Thymus (tissue), 11 donors: ENCODE measurements around the gene OR1B1. TPM values are rescaled to one million over a fixed set of nuclear protein-coding genes. Genes with fewer than 3 reads are reported as not detected.
"Not testable (repeated sequence)": the region's sequence is repeated elsewhere in the genome, so short reads cannot be mapped to it uniquely, and the experiment has no call there.

Source experiments
- DNase-seq, 9 donors: peaks; one replicate each; pipeline ENCODE4 v3.0.0-alpha.2; 2013; ENCODE audit warnings: low spot score in 9 of 9, low read depth in 6 of 9, missing footprints in 1 of 9
- H3K27ac ChIP-seq, 2 donors: one replicate each; pipeline ENCODE4 v1.5.1; 2013; ENCODE audit warnings: control low read depth in 1 of 2, low read depth in 1 of 2, low read length in 1 of 2, mild to moderate bottlenecking in 1 of 2, moderate library complexity in 1 of 2
- H3K27me3 ChIP-seq, 2 donors: one replicate each; pipeline ENCODE4 v1.5.1; 2013; ENCODE audit warnings: low read length in 1 of 2; ENCODE audit not compliant: control insufficient read depth in 2 of 2, insufficient read depth in 1 of 2
- H3K36me3 ChIP-seq, 2 donors: one replicate each; pipeline ENCODE4 v1.5.1; 2013; ENCODE audit warnings: low read length in 1 of 2, mild to moderate bottlenecking in 1 of 2, moderate library complexity in 1 of 2; ENCODE audit not compliant: control insufficient read depth in 2 of 2, insufficient read depth in 2 of 2
- H3K4me1 ChIP-seq, 2 donors: one replicate each; pipeline ENCODE4 v1.5.1; 2013; ENCODE audit warnings: low read length in 2 of 2; ENCODE audit not compliant: control insufficient read depth in 2 of 2, insufficient read depth in 2 of 2
- H3K4me3 ChIP-seq, 2 donors: one replicate each; pipeline ENCODE4 v1.5.1; 2013; ENCODE audit warnings: low read length in 2 of 2, control low read depth in 1 of 2, mild to moderate bottlenecking in 1 of 2
- H3K9me3 ChIP-seq, 2 donors: one replicate each; pipeline ENCODE4 v1.5.1; 2013; ENCODE audit warnings: low read length in 1 of 2, mild to moderate bottlenecking in 1 of 2; ENCODE audit not compliant: control insufficient read depth in 2 of 2, insufficient read depth in 1 of 2
- WGBS: extraction: QIAGEN DNeasy Blood & Tissue Kit; methylation state at CpG from one replicate; pipeline ENCODE4 v1.1.7; 2013; 5-methylcytosine and 5-hydroxymethylcytosine counted together
- polyA plus RNA-seq: library from polyadenylated mRNA; stranded (reverse); fragments of 200-250 nt; gene quantifications from one replicate; pipeline ENCODE4 v1.2.3, GENCODE V29; 2013
- total RNA-seq: library from RNA; stranded (reverse); fragments of 120-200 nt; gene quantifications from one replicate; pipeline ENCODE4 v1.2.4, GENCODE V29; 2013
- donor health status: healthy.

The OR1B1 gene
- total and polyA plus RNA-seq, 2 donors = not detected

DNA sequence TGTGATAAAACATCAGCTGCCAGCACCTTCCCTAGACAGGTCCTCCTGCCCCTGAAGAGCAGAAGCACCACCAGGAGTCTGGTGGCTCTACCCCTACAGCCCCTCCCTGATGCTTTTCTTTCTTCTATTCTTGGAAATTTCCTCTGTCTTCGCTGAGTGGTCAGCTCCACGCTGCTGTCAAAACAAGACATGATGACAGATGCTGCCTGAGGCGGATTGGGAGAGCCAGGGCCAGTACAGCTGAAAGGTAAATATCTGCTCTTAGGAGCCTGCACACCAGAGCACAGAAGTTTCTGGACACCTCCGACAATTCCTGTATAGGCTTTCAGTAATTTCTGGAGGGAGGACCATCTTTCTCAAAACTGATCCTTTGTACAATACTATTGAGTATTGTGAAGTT lies 47.6 kb downstream of the OR1B1 start:
- WGBS = 81% methylated on average over 4 of the region's 4 CpGs
- peaks cover 0 to 2% of the 10 kb centered on the region in 2 donors for H3K27me3 ChIP-seq
- H3K36me3 ChIP-seq = no peaks in the 10 kb centered on the region

DNA sequence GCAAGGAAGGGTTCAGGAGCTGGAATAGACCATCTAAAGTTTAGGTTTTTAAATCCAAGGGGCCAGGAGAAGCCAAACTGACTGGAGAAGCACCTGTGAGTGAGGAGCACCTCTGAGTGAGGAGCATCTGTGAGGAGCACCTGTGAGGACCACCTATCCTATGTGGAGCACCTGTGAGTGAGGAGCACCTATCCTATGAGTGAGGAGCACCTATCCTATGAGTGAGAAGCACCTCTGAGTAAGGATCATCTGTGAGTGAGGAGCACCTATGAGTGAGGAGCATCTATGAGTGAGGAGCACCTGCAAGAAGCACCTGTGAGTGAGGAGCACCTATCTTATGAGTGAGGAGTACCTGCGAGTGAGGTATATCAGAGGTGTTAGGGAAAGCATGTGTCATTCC lies 50.8 kb downstream of the OR1B1 start:
- Histone ChIP-seq H3K27ac (no peak overlapping the region), H3K4me3 (no peak overlapping the region), H3K4me1 (no peaks in the 10 kb centered on the region), H3K9me3 (no peaks in the 10 kb centered on the region), H3K27me3 (peaks cover 0 to 2% of the 10 kb centered on the region in 2 donors), H3K36me3 (no peaks in the 10 kb centered on the region)
- 97% methylated on average over 1 of the region's 1 CpG for WGBS
- DNase-seq = no peak

More for the DNA sequence above, 47.6 kb downstream of the OR1B1 start:
- DNase-seq = no peak
- no peak overlapping the region for H3K4me3 ChIP-seq
- H3K9me3 ChIP-seq = no peaks in the 10 kb centered on the region
- no peak overlapping the region for H3K27ac ChIP-seq
- no peaks in the 10 kb centered on the region for H3K4me1 ChIP-seq

DNA sequence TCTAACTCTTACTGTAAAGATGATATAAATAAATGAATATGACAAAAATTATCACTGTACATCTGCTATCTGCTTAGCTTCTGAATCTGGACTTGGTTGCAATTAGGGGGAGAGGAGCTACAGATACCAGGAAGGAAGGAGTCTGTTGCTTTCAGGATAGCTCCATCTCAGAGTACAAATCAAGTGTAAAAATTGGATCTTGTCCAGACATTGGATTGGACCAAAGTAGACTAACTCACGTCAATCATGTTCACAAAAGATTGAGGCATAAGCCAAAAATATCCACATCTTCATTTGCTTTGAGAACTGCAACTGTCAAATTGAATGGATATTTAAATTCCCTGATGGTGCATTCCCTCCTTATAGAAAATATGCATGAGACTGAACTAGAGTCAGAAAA lies 51.7 kb downstream of the OR1B1 start:
- H3K4me3 ChIP-seq = no peak overlapping the region
- H3K27ac ChIP-seq = no peak overlapping the region
- WGBS = 80% methylated on average over 1 of the region's 1 CpG
- DNase-seq = no peak
- H3K4me1 ChIP-seq = no peaks in the 10 kb centered on the region
- H3K36me3 ChIP-seq = no peaks in the 10 kb centered on the region
- no peaks in the 10 kb centered on the region for H3K9me3 ChIP-seq
- no peaks in the 10 kb centered on the region for H3K27me3 ChIP-seq

DNA sequence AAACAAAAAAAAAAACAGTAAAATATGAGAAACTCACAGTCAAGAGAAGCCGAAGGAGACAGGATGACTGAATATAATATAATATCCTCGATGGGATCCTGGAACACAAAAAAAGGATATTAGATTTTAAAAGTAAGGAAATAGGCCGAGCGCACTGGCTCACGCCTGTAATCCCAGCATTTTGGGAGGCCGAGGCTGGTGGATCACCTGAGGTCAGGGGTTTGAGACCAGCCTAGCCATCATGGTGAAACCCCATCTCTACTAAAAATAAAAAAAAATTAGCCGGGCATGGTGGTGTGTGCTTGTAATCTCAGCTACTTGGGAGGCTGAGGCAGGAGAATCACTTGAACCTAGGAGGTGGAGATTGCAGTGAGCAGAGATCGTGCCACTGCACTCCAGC lies 74.1 kb downstream of the OR1B1 start, which contains the start of gene OR1L8:
Gene OR1L8 (minus strand): TSS at position 101 of the 400 bp plus-strand sequence. CDS start 14,907 bp downstream, outside the sequence.
- H3K4me1 ChIP-seq, DNase-seq, H3K36me3 ChIP-seq, H3K27me3 ChIP-seq, H3K9me3 ChIP-seq, H3K27ac ChIP-seq, H3K4me3 ChIP-seq: not testable (repeated sequence)
- WGBS = 95% methylated on average over 8 of the region's 8 CpGs

DNA sequence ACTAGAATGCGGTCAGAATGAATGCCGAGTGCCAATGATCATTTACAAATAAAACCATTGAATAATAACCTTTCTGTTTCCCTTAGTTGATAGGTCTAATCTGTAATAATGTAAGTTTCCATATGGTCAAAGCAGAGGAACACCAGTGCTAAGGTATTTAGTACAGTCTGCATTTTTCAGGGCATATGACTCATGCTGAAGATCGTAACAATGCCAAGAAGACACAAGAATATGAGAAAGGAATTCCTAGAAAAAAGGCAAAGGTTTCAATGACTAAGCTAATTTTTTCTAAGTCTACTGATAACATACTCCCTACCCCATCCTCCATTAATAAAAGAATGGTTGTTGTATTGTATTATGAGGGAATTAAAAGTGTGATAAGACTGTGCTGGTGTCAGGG lies 77.1 kb downstream of the OR1B1 start:
- no peaks in the 10 kb centered on the region for H3K27me3 ChIP-seq
- H3K27ac ChIP-seq = no peak overlapping the region
- no peak overlapping the region for H3K4me3 ChIP-seq
- H3K36me3 ChIP-seq = no peaks in the 10 kb centered on the region
- no peaks in the 10 kb centered on the region for H3K9me3 ChIP-seq
- DNase-seq = no peak
- H3K4me1 ChIP-seq = no peaks in the 10 kb centered on the region
- 96% methylated on average over 3 of the region's 3 CpGs for WGBS

DNA sequence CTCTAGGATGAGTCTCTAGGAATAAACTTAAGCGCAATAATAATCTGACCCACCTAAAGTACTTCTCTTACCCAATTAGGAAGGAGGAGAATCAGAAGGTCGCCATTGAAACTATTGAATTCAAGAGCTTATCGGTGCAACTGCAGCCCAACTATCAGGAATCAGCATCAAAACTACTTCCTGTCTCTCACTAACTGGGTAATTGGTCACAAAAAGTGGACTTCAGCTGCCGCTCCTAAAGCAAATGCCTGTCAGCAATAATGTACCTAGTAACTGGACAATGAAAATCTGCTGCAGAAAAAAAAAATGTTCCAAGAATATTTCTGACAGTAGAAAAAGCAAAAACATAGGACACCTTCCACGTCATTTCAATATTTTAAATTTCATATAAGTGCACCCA lies 77.6 kb downstream of the OR1B1 start:
- Histone ChIP-seq H3K9me3 (no peaks in the 10 kb centered on the region), H3K36me3 (no peaks in the 10 kb centered on the region), H3K27ac (no peak overlapping the region), H3K4me3 (no peak overlapping the region), H3K27me3 (no peaks in the 10 kb centered on the region), H3K4me1 (no peaks in the 10 kb centered on the region)
- no peak for DNase-seq
- WGBS = 87% methylated on average over 5 of the region's 5 CpGs

Other genes with a start within 250 kb of the OR1B1 start
- not detected for gene OR1J1, start 179.7 kb downstream of the OR1B1 start, total RNA-seq
- not detected for gene OR1J1, start 179.7 kb downstream of the OR1B1 start, polyA plus RNA-seq
- not detected for gene OR1J2, start 146.8 kb downstream of the OR1B1 start, total RNA-seq
- gene OR1J2, start 146.8 kb downstream of the OR1B1 start, polyA plus RNA-seq = not detected
- not detected for gene OR1J4, start 138.5 kb downstream of the OR1B1 start, total RNA-seq
- 0.07 TPM for gene OR1J4, start 138.5 kb downstream of the OR1B1 start, polyA plus RNA-seq
- not detected for gene OR1N1, start 130.3 kb downstream of the OR1B1 start, total RNA-seq
- not detected for gene OR1N1, start 130.3 kb downstream of the OR1B1 start, polyA plus RNA-seq
- gene OR1N2, start 104.5 kb downstream of the OR1B1 start, total RNA-seq = not detected
- gene OR1N2, start 104.5 kb downstream of the OR1B1 start, polyA plus RNA-seq = not detected
- gene OR1L8, start 74.2 kb downstream of the OR1B1 start, total RNA-seq = 0.09 TPM
- gene OR1L8, start 74.2 kb downstream of the OR1B1 start, polyA plus RNA-seq = not detected
- not detected for gene OR1Q1, start 42.9 kb downstream of the OR1B1 start, total RNA-seq
- gene OR1Q1, start 42.9 kb downstream of the OR1B1 start, polyA plus RNA-seq = 0.05 TPM
- not detected for gene OR1L1, start 4.1 kb upstream of the OR1B1 start, total RNA-seq
- gene OR1L1, start 4.1 kb upstream of the OR1B1 start, polyA plus RNA-seq = not detected
- gene OR1L3, start 17.5 kb upstream of the OR1B1 start, total RNA-seq = not detected
- gene OR1L3, start 17.5 kb upstream of the OR1B1 start, polyA plus RNA-seq = not detected
- not detected for gene OR1L4, start 66.4 kb upstream of the OR1B1 start, total RNA-seq
- gene OR1L4, start 66.4 kb upstream of the OR1B1 start, polyA plus RNA-seq = 0.05 TPM
- not detected for gene OR1L6, start 84.7 kb upstream of the OR1B1 start, total RNA-seq
- not detected for gene OR1L6, start 84.7 kb upstream of the OR1B1 start, polyA plus RNA-seq
- not detected for gene OR5C1, start 131.3 kb upstream of the OR1B1 start, total RNA-seq
- gene OR5C1, start 131.3 kb upstream of the OR1B1 start, polyA plus RNA-seq = 0.05 TPM
- not detected for gene OR1K1, start 142.5 kb upstream of the OR1B1 start, total RNA-seq
- gene OR1K1, start 142.5 kb upstream of the OR1B1 start, polyA plus RNA-seq = not detected
- 23.6 TPM for gene PDCL, start 171.0 kb upstream of the OR1B1 start, total RNA-seq
- 14.3 TPM for gene PDCL, start 171.0 kb upstream of the OR1B1 start, polyA plus RNA-seq
- gene RC3H2, start 247.7 kb upstream of the OR1B1 start, total RNA-seq = 29.7 TPM
- 14.7 TPM for gene RC3H2, start 247.7 kb upstream of the OR1B1 start, polyA plus RNA-seq